Measurements from ENCODE around the gene MSRB1.
"Not testable (repeated sequence)": the region's sequence is repeated elsewhere in the genome, so short reads cannot be mapped to it uniquely, and the experiment has no call there.

MSRB1 gene

DNA sequence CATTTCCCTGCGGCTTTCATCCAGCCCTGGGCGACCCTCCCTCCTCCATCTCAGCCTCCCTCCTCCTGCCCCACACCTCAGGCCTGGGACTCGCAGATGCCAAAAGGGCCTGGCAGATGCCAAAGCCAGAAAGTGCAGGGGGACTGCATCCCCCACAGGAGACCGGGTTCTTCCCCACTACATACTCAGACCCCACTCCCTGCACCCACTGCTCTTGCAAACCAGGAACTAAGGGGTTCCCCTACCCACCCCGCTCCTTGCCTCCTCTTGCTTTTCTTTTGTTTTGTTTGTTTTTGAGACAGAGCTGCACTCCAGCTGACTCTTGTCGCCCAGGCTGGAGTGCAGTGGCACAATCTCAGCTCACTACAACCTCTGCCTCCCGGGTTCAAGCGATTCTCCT lies 28.0 kb downstream of the MSRB1 start:
- DNase-seq = no peak

DNA sequence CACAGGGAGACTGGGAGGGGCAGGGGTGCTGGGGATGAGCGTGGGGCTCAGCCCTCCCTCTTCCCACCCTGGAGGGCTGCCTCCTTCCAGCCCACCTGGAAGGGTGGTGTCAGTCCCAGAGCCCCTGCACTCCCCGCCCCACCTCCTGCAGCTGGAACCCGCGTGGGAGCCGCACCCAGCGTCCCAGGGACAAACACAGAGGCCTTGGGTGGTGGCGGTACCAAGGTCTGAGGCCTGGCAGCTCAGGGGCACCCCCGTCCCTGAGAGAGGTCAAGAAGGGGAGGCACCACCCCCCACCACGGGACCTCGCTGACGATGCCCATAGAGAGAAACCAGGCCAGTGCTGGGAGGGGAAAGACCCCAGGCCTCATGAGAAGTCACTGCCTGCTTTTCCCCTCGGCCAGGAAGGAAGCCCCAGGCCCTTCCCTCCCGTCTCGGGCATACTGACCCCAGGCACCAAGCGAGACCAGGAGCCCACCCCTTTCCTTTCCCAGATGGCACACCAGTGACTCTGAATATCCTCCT lies 28.9 kb downstream of the MSRB1 start:
- DNase-seq = no peak

DNA sequence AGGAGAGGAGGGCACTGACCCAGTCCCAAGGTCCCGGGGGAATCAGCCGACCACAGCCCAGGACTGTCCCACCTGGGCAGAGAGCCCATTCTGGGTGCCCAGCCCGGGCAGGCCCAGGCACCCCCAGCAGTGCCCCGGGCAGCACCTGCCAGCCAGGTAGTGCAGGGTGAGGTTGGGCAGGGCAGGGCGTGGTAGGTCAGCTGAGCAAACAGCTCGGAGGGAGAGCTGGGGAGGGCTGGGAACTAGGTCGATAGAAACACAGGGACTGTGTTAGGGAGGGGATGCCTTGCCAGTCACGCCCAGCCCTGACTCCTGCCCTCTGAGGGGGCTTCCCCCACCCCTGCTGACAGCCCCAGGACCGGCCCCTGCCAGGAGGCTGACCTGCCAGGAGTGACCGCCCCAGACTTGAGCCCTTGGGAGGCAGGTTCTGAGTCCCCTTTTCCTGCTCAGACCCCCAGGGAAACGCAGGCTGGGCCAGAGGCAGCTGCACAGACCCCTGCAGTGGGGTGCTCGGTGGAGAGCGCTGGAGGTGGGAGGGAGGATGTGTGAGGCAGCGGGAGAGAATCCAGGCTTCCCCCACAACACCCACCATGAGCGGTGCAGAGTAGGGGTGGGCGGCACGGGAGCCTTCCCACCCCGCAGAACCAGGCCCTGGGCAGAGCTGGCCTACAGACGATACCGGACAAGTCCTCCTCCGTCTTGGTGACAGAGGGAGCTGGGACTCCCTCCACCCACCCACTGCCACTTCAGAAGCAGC lies 29.5 kb downstream of the MSRB1 start:
- DNase-seq = peak; percentile 19

DNA sequence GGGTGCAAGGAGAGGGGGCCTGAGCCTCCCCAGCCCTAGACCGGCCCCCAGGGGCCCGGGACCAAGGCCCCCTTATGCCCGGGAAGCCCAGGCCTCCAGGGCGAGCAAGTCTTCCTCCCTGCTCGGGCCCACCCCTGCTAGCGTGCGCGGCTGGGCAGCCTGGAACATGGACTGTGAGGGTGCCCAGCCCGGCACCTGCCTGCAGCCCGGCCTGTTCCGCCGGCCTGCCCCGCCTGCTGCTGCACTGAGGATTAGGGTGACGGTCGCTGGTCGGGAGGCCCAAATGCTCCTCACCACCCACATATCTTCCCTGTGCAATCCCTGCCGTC lies 30.8 kb downstream of the MSRB1 start:
- no peak for DNase-seq

DNA sequence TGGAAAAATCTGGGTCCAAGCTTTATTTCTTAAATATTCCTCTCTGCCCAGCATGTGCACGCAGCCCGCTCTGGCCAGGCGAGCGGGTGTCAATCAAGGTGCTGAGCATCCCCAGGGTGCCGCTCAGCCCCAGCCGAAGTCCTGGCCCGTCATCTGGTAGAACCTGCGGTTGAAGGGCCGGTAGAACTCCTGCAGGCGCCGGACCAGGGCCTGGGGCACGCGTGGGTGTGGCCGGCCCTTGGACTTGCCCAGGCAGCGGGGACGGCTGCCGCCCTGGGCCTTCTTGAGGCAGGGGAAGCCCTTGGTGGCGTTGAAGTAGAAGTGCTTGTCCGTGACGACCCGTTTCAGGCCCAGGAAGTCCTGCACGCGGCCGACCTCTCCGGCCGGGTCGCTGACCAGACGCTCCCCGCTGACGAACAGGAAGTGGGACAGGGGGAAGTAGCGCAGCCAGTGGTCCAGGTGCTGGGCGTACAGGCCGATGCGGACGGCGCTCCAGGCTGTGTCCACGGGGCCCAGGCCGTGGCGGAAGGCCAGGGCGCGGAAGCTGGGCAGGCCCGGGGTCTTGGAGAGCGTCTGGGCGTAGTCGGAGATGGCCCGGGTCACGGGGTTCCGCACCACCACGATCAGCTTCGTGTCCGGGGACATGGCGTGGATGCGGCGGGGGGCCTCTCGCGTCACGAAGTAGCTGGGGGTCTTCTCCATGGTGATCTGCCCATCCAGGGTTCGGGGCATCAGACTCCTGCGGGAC lies 31.4 kb downstream of the MSRB1 start:
- DNase-seq = no peak

DNA sequence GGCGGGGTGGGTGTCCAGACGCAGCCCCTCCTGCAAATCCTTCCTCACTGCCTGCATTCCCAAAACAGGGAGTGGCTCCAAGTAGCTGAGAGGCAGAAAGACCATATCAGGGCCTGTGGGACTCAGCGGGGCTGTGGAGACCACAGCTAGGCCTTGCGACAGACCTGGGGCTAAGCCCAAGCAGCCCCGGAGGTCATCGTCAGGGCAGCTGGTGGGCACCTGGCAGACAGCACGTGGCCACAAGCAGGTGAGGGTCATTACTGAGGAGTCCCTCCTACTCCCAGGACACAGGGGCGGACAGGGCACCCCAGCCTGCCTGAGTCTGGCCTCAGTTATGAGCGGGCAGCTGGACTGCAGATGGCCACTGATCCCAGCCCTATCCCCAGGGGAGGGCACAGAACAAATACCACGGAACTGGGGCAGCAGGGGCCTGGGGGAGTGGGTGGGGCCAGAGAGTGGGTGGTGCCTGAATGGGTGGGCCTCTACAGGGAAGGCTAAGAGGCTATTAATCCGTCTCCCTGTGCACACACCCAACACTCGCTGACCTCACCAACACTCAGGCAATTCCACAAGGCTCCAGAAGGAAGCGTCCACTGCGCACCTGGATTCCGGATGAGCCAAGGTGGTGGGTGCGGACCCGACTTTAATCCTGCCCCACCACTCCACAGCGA lies 33.3 kb downstream of the MSRB1 start:
- no peak for DNase-seq

DNA sequence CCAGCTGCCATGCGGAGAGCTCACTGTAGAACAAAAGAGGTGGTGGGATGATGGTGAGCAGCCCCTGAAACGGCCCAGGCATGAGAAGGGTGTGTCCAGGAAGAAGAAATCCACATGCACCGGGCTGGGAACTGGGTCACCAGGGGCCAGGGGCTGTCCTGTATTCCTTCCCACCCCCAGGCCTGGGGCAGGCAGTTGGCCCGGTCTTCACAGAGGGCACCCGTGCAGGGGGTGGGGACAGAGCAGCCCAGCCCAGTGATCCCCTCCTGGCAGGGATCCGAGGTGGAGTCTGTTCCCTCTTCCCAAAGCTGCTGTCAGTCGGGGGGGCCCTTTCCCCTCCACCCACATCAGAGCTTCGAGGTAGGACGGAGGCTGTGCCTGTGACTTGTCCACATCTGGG lies 34.0 kb downstream of the MSRB1 start:
- no peak for DNase-seq

DNA sequence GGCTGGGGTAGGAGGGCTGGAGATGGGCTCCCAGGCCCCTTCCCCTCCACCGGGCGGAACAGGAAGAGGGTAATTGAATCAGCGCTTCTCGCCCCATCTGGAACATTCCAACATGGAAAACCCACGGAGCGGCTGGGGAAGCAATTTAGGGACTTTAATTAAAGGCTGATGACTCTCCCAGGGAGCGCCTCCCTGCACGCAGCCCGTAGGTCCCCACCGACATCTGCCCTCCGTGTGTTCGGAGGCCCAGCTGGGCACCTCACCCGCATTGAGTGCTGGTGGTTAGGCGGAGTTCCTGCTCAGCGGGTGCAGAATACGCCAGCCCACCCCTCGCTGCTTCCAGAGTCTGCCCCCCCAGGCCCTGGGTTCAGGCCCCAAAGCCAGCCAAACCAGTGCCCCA lies 34.8 kb downstream of the MSRB1 start:
- DNase-seq = no peak

DNA sequence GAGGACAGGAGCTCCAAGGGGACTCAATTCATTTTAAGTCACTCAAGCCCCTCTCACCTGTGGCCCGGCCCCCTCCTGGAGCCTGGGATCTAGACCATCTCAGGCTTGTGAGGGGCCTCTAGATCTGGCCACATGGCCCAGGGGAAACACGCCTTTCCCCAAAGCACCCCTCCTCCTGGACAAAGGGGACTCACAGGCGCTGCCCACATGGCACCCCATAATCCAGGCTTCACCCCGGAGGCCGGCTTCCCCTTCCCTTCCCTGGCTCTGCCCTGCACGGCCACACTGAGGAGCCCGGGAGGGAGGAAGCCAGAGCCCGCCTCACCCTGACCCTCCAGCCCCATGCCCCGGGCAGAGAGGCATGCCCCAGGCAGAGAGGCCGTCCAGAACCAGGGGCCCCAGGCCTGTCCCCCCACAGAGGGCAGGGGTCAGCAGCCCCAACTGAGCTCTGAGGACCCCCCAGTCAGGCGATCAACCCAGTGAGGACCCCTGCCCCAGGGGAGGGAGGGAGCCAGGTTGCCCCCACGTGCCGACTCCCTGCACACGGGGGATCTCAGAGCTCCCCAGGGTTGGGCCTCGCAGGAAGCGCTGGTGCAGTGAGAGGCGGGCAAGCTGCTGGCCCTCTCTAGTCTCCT lies 35.7 kb downstream of the MSRB1 start:
- DNase-seq = no peak

DNA sequence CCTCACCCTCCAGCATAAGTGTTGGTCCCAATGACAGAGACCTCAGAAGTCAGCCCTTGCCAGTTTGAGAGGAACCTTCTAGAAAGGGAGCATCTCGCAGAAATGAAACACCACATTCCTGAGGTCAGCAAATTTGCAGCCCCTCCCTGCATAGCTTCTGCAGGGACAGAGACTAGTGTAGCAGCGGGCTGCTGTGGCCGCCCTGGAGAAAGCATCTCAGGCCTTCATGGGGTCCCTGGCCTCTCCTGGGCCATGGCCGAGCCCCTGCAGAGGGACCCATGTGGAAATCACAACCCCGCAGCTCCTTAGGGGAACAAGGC lies 36.2 kb downstream of the MSRB1 start:
- no peak for DNase-seq

DNA sequence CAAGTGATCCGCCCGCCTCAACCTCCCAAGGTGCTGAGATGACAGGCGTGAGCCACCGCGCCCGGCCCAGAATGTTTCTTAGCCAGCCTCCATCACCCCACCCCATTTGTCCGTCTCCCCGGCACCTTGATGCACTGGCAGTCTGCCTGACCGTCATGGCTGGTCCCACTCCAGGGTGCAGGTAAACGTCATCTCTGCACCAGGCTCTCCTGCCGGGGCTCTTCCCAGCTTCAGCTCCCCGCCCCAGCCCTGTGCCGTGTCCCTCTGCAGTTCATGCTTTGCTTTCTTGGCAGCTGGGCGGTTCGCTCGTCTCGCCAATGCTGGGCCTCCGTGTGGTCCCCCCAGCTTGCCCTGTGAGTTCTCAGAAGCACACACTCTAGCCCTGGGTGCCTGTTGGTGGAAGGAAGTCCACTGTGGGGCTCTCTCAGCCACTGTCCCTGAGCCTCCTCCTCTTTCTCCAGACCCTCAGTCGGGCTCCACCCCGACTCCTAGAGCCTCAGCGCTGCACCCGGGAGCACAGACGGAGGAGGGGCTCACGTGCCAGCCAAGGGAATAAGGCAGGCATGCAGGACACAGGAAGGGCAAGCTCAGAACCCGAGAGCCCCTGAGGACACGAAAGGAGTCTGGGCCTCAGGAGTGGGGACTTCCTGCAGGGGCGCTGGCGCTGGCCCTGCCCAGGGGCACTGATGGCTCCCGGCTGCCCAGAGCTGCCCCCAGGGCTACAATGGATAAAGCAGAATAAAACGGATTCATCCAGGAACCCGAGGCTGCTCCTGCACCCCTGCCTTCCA lies 36.7 kb downstream of the MSRB1 start:
- no peak for DNase-seq

DNA sequence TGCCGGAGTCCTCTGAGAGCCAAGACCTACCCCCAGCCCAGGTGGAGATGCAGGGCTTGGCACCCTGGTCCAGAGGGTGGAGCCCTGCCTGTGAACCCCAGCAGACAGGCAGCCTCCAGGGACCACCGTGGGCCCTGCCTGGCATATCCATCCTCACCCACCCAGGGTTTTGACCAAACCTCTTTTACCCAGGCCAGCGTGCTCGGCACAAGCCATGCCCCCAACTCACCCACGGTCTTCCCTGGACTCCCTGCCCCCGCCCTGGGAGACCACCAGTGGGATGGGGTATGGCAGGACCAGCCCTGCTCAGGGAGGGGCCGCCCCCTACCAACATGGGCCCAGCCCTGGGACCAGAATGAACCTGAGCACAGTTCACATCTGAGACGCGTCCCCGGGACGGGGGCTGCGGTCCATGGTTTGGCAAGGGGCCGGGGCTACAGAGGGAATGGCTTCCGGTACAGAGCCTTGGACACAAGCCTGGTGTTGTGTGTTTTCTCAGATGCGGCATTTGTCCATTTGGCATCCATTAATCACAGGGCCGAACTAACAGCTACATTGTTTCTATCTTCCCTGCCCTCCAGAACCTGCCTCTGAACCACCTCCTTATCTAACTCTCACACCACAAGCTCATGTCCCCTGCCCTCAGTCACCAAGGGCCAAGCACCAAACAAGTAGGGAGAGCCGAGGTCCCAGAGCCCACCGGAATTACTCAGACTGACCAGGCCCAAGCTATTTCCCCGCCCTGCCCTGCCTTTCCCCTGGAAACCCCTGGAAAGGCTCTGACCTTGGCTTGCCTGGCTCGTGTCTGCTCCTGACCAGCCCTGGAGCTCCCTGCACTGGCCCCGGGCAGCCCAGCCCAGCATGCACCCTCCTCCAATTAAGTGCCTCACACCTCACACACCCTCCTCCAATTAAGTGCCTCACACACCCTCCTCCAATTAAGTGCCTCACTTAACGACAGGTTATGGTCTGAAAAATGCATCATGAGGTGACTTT lies 38.9 kb downstream of the MSRB1 start:
- no peak for DNase-seq

DNA sequence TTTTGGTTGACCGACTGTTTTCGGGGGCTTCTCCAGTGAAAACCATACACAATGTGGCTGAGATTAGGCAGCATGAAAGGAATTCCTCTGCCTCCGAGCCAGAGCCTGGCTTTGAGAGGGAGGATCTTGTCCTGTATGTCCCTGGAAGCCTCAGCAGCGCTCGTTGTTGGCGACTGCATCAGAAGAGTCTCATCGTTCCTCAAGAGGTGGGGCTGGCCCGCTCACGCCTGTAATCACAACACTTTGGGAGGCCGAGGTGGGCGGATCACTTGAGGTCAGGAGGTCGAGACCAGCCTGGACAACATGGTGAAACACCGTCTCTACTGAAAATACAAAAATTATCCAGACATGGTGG lies 39.8 kb downstream of the MSRB1 start:
- DNase-seq = no peak

DNA sequence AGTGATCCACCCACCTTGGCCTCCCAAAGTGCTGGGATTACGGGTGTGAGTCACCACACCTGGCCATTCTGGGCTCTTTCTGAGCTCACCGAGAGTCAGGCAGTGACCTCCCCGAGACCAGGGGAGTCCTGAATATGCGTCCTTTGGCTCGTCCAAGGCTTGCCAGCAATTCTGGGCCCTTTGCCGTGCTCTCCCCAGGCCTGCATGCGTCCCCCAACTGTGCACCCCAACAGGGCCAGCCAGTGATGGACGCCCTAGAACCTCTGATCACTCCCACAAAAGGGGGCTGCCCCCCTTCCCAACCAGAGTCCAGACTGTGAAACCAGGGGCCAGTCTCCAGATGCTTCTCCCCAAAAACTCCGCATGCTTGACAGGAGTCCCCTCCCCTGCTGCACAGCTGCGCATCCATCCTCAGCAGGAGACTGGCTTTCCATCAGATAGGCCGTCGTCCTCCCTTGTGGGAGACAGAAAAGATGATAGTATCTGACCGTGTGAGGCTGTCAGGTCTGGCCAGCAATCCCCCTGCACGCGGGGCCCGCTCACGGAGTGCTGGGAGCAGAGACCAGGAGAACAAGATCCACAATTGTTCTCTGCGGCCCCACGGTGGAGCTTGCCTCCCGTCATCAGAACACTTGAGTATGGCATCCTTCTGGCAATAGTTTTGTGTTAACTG lies 40.3 kb downstream of the MSRB1 start:
- no peak for DNase-seq

DNA sequence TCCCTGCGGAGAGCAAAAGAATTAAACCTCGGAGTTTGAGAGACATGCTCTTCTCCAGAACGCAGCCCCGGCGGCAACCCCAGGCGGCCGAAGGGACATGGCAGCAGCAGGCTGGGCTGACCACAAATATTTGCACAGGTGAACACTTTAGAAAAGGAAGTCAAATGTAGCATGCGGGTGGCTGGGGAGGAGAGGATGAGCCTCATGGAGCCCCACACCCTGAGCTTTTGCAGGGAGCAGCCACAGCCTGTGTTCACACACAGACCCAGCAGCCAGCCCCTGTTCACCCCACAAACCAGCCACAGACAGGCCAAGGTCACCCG lies 42.6 kb downstream of the MSRB1 start:
- no peak for DNase-seq

DNA sequence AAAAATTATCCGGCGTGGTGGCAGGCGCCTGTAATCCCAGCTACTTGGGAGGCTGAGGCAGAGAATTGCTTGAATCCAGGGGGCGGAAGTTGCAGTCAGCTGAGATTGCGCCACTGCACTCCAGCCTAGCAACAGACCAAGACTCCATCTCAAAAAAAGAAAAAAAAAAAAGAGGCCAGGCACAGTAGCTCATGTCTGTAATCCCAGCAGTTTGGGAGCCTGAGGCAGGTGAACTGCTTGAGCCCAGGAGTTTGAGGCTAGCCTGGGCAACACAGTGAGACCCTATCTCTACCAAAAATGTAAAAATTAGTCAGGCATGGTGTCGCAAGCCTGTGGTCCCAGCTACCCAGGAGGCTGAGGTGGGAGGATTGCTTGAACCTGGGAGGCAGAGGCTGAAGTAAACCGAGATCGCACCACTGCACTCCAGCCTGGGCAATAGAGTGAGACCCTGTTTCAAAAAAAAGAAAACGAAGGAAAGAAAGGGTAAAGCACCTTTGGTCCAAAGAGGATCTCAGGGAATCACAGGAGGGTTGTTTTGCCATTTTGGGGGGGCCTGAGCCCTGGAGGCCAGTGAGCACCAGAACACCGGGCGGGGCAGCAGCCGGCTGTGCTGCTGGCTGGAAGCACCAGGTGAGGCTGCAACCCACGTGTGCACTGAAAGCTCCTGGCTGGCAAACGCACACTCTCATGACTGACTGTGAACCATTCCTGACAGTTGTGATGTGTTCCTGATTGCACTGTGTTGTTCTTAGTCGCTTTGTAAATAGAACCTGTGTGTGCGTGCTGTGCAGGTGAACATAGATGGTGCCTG lies 43.2 kb downstream of the MSRB1 start:
- peak; percentile 22 for DNase-seq

DNA sequence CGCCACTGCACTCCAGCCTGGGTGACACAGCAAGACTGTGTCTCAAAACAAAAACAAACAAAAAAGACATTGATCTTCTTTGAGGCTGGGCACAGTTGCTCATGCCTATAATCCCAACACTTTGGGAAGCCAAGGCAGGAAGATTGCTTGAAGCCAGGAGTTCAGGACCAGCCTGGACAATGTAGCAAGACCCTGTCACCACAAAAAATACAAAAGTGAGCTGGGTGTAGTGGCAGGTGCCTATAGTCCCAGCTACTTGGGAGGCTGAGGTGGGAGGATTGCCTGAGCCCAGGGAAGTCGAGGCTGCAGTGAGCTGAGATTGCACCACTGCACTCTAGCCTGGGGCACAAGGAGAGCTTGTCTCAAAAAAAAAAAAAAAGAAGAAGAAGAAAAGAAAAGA lies 45.3 kb downstream of the MSRB1 start:
- not testable (repeated sequence) for DNase-seq

DNA sequence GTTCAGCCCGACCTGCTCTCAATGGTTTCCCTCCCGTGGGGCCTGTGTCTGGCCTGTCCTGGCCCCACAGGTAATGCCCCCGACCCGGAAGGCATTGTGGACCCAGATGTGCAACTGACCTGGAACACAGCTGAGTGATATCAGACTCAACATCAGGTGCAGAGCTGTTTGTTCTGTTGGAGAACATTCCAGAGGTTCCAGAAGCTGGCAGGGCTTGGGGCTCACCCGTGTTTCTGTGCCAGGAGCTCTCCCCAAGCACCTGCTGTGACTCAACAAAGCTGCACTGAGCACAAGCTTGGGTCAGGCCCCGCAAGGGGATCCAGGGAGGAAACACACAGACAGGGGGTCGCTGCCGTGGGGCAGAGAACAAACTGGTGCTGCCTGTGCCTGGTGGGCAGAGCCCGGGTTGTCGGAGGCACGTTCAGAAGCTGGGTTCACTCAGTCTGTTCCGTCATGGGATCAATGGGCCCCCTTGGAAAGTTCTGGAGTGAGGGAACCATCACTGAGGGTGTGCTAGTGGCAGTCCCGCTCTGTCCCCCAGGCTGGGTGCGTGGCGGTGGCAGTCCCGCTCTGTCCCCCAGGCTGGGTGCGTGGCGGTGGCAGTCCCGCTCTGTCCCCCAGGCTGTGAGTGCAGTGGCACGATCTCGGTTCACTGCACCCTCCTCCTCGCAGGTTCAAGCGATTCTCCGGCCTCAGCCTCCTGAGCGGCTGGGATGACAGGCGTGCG lies 46.9 kb downstream of the MSRB1 start:
- no peak for DNase-seq

DNA sequence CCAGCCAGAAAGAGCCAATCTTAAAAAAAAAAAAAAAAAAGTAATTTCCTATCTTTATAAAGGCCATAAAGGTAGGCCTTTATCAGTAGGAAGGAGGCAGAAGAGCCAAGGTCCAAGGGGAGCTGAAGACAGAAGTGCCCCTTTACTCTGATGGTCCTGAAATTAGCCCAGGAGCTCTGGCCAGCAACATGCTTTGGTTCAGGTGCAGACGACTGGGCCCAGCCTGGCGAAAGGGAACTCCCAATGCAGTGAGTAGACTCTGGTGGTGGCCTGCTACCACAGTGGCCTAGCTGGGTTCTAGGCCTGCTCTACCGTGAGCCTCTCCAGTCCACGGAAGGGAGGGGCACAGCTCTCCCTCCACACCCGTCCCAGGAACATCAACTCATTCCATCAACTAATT lies 47.9 kb downstream of the MSRB1 start:
- no peak for DNase-seq

DNA sequence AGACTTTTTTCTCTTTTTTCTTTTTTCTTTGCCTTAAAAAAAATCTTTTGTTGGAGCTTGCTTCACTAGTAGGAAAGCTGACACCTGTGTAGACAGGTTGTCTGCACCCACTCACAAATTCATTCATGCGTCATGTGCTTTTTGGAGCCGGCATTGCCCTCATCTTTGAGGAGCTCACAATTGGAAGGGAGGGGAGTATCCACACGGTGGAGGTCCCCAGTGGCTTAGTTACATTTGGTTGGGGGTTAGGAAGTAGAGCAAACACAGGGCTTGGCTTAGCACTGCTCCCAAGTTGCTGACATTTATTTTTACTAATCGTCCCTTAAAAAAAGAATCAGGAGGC lies 52.3 kb downstream of the MSRB1 start:
- no peak for DNase-seq

Measured in NCI-H526 treated with DMSO at 0.1 percent for 48 hours (cell line).